EL (cell line): ENCODE measurements around the gene LUC7L2.
"Not testable (repeated sequence)": the region's sequence is repeated elsewhere in the genome, so short reads cannot be mapped to it uniquely, and the experiment has no call there.

Source experiments
- DNase-seq: peaks from one replicate; pipeline ENCODE4 v3.0.0-alpha.2; 2016

LUC7L2 gene

DNA sequence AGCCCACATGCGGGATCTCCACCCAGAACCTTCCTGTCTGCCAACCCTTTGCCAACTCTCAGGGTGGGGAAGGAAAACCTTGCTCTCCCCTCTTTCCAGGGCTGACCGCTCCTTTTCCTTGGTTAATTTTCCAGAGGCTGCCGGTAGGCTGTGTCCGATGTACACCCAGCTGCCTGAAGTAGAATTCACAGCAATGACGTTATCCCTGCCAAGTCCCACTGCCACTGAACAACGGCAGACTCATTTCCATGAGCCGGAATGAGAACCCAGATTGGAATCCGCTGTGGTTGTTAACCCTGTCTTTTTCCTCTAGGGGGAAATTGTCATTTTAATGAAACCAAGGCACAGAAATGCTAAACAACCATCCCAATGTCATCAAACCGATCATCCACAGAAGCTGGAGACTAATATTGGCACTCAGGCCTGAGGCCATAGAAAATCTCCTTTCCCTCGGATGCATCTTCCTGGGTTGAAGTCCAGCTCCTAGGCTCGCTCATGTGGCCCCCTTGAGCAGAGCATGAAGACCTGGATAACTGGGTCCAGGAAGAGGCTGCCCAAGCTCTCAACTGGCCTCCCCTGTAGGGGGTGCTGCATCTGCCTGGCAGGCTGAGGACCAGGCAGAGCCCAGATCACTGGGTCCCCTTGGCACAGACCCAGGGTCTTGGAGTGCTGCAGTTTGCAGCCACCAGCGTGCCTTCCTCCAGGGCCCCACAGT, 93.4 kb downstream of the LUC7L2 start:
- peak; percentile 80 for DNase-seq

- DNase-seq: peak; percentile 16
Observed at GRCh38 chr7:139453673-139454321, 94.1 kb downstream of the LUC7L2 start.

GRCh38 chr7:139455789-139456188, 96.1 kb downstream of the LUC7L2 start:
- no peak for DNase-seq

DNA sequence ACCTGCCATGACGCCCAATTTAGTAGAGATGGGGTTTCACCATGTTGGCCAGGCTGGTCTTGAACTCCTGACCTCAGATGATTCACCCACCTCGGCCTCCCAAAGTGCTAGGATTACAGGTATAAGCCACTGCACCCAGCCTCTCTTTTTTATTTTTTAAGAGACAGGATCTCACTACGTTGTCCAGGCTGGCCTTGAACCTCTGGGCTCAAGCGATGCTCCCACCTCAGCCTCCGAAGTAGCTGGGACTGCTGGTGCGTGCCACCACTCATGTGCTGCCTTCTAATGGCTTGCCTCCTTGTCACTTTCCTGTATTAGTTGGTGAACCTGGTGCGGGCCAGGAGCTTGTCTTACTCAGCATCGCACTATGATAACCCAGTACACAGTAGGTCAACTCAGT, 96.8 kb downstream of the LUC7L2 start:
- DNase-seq: no peak

DNA sequence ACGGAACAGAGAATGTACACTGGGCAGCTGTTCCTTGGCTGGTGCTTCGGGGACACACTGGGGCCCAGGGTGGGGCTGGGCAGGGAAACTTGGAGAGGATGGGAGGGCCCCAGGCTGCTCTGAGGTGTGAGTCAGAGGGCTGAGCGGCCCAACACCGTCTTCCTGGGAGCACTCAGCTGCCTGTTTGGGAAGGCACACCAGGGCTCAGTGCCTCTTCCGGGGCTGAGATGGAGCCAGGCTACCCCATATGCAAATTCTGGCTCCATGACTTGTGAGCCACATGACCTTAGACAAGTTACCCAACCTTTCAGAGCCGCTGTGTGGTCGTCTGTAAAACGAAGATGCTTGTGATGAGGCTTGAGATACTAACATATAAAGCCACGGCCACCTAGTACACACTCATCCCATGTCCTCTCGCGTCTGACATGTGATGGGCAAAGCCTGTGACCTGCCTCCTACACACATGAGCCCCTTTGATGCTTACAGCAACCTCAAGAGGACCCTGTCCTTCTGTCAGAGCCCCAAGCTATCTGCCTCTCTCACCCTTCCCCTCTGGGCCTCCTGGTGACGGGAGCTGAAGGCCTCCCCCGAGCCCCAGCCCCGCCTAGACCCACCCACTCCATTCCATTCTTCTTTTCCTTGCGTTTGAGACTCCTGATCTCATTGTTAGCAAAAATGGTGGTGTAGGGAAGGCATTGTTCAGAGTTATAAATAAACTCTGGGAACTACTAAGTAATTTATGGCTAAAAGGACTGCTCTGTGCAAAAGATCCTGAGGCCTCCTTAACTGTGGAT, 97.7 kb downstream of the LUC7L2 start:
- peak; percentile 46 for DNase-seq

DNA sequence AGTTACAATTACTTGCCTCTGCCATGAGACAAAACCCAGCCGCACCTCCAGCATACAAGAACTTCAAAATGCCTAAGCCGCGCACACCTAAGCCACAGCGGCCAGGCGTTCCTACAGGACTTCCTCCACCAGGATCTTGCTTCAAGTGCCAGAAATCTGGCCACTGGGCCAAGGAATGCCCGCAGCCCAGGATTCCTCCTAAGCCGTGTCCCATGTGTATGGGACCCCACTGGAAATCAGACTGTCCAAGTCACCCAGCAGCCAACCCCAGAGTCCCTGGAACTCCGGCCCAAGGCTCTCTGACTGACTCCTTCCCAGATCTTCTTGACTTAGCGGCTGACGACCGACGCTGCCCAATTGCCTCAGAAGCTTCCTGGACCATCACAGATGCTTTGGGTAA, 103.7 kb downstream of the LUC7L2 start:
- not testable (repeated sequence) for DNase-seq

DNA sequence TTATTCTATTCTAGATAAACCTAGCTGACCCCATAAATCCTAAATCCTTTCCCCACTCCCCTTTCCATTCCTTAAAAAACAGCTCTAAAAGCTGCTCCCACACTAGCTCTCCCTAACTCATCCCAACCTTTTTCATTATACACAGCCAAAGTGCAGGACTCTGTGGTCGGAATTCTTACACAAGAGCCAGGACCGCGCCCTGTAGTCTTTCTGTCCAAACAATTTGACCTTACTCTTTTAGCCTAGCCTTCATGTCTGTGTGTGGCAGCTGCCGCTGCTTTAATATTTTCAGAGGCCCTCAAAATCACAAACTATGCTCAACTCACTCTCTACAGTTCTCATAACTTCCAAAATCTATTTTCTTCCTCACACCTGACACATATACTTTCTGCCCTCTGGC, 104.8 kb downstream of the LUC7L2 start:
- not testable (repeated sequence) for DNase-seq

DNA sequence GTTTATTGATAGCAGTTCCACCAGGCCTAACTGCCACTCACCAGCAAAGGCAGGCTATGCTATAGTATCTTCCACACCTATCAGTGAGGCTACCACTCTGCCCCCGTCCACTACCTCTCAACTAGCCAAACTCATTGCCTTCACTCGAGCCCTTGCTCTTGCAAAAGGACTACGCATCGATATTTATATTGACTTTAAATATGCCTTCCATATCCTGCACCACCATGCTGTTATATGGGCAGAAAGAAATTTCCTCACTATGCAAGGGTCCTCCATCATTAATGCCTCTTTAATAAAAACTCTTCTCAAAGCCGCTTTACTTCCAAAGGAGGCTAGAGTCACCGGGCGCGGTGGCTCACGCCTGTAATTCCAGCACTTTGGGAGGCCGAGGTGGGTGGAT, 105.4 kb downstream of the LUC7L2 start:
- not testable (repeated sequence) for DNase-seq

- not testable (repeated sequence) for DNase-seq
Observed at GRCh38 chr7:139467729-139468128, 108.0 kb downstream of the LUC7L2 start.

- not testable (repeated sequence) for DNase-seq
Observed at GRCh38 chr7:139468281-139468680, 108.6 kb downstream of the LUC7L2 start.

- DNase-seq: peak; percentile 26
Observed at GRCh38 chr7:139471740-139472353, 112.2 kb downstream of the LUC7L2 start.
